H9 (cell line): ENCODE measurements around the gene PGGHG. TPM values are rescaled to one million over a fixed set of nuclear protein-coding genes. Genes with fewer than 3 reads are reported as not detected.

ENCODE experiments used
- DNase-seq: peaks from one replicate; pipeline ENCODE4 v3.0.0-alpha.2; 2017
- H2AFZ ChIP-seq: one replicate; pipeline ENCODE4 v1.6.1; 2013; ENCODE audit warnings: mild to moderate bottlenecking, low read length, control low read depth, moderate library complexity
- H2AK5ac ChIP-seq: 2 replicates; pipeline ENCODE4 v1.6.1; 2013; ENCODE audit warnings: low read length, control low read depth, mixed read lengths; ENCODE audit not compliant: insufficient read length
- H2BK120ac ChIP-seq: one replicate; pipeline ENCODE4 v1.6.1; 2013; ENCODE audit warnings: low read depth, mild to moderate bottlenecking, low read length, control low read depth, inconsistent platforms; ENCODE audit not compliant: poor library complexity, severe bottlenecking
- H2BK12ac ChIP-seq: 2 replicates; pipeline ENCODE4 v1.6.1; 2013; ENCODE audit warnings: low read length, control low read depth, mixed read lengths, low read depth; ENCODE audit not compliant: insufficient read length
- H2BK15ac ChIP-seq: 2 replicates; pipeline ENCODE4 v1.6.1; 2013; ENCODE audit warnings: low read depth, low read length, control low read depth
- H2BK20ac ChIP-seq: one replicate; pipeline ENCODE4 v1.6.1; 2013; ENCODE audit warnings: low read depth, mild to moderate bottlenecking, low read length, control low read depth, inconsistent platforms; ENCODE audit not compliant: poor library complexity, severe bottlenecking
- H2BK5ac ChIP-seq: 2 replicates; pipeline ENCODE4 v1.6.1; 2013; ENCODE audit warnings: low read length, control low read depth, mixed read lengths; ENCODE audit not compliant: insufficient read length
- H3K14ac ChIP-seq: 2 replicates; pipeline ENCODE4 v1.6.1; 2013; ENCODE audit warnings: low read length, control low read depth; ENCODE audit not compliant: insufficient read depth
- H3K18ac ChIP-seq: 2 replicates; pipeline ENCODE4 v1.6.1; 2013; ENCODE audit warnings: low read depth, mild to moderate bottlenecking, mixed read lengths, low read length, control low read depth; ENCODE audit not compliant: insufficient read length
- H3K23ac ChIP-seq: 2 replicates; pipeline ENCODE4 v1.6.1; 2013; ENCODE audit warnings: low read length, control low read depth, mixed read lengths, low read depth; ENCODE audit not compliant: insufficient read length
- H3K23me2 ChIP-seq: 2 replicates; pipeline ENCODE4 v1.6.1; 2013; ENCODE audit warnings: low read depth, mild to moderate bottlenecking, mixed read lengths, low read length, control low read depth; ENCODE audit not compliant: insufficient read length, poor library complexity, severe bottlenecking
- H3K27ac ChIP-seq: 2 replicates; pipeline ENCODE4 v1.5.1; 2013; ENCODE audit warnings: low read length, control low read depth, mixed read lengths, low read depth; ENCODE audit not compliant: insufficient read length
- H3K27me3 ChIP-seq: 2 replicates; pipeline ENCODE4 v1.6.1; 2013; ENCODE audit warnings: low read length, control low read depth, inconsistent platforms; ENCODE audit not compliant: insufficient read depth
- H3K4ac ChIP-seq: 2 replicates; pipeline ENCODE4 v1.6.1; 2013; ENCODE audit warnings: low read depth, mild to moderate bottlenecking, control low read depth, inconsistent platforms, low read length, moderate library complexity
- H3K4me1 ChIP-seq: 2 replicates; pipeline ENCODE4 v1.6.1; 2013; ENCODE audit warnings: low read length, control low read depth, inconsistent platforms; ENCODE audit not compliant: insufficient read depth
- H3K4me2 ChIP-seq: 2 replicates; pipeline ENCODE4 v1.6.1; 2013; ENCODE audit warnings: low read length, control low read depth, mixed read lengths; ENCODE audit not compliant: insufficient read length, insufficient read depth
- H3K56ac ChIP-seq: 2 replicates; pipeline ENCODE4 v1.6.1; 2013; ENCODE audit warnings: low read depth, mild to moderate bottlenecking, mixed read lengths, low read length, control low read depth; ENCODE audit not compliant: insufficient read length
- H3K79me1 ChIP-seq: 2 replicates; pipeline ENCODE4 v1.6.1; 2013; ENCODE audit warnings: low read depth, mild to moderate bottlenecking, moderate library complexity, low read length, control low read depth, inconsistent platforms; ENCODE audit not compliant: insufficient read depth, poor library complexity, severe bottlenecking
- H3K79me2 ChIP-seq: 2 replicates; pipeline ENCODE4 v1.6.1; 2013; ENCODE audit warnings: low read length, control low read depth, inconsistent platforms; ENCODE audit not compliant: insufficient read depth
- H3K9ac ChIP-seq: 2 replicates; pipeline ENCODE4 v1.6.1; 2013; ENCODE audit warnings: low read length, control low read depth, mixed read lengths; ENCODE audit not compliant: insufficient read length; ENCODE audit errors: extremely low read depth
- H3K9me3 ChIP-seq: one replicate; pipeline ENCODE4 v1.6.1; 2013; ENCODE audit warnings: low read depth, low read length, inconsistent platforms; ENCODE audit not compliant: control insufficient read depth
- H3T11ph ChIP-seq: one replicate; pipeline ENCODE4 v1.6.1; 2013; ENCODE audit warnings: mild to moderate bottlenecking, low read length, control low read depth, inconsistent platforms
- H4K20me1 ChIP-seq: one replicate; pipeline ENCODE4 v1.6.1; 2013; ENCODE audit not compliant: control insufficient read depth, insufficient read length, insufficient read depth
- H4K5ac ChIP-seq: 2 replicates; pipeline ENCODE4 v1.6.1; 2013; ENCODE audit warnings: low read depth, mild to moderate bottlenecking, mixed read lengths, low read length, control low read depth; ENCODE audit not compliant: insufficient read length
- H4K8ac ChIP-seq: replicated peaks from 2 replicates; pipeline ENCODE4 v1.6.1; 2013; ENCODE audit warnings: low read length, control low read depth, mixed read lengths, low read depth; ENCODE audit not compliant: insufficient read length
- H4K91ac ChIP-seq: 2 replicates; pipeline ENCODE4 v1.6.1; 2013; ENCODE audit warnings: low read depth, mild to moderate bottlenecking, moderate library complexity, mixed read lengths, low read length, control low read depth; ENCODE audit not compliant: insufficient read length
- H3K27ac Mint-ChIP-seq, 3 experiments: 2 replicates in 2 of 3; 3 replicates in 1 of 3; pipeline ENCODE4 v1.8.0; 2020 to 2021; ENCODE audit warnings: mixed read lengths in 3 of 3, mild to moderate bottlenecking in 1 of 3, moderate library complexity in 1 of 3
- H3K27me3 Mint-ChIP-seq: 2 replicates; pipeline ENCODE4 v1.8.0; 2021; ENCODE audit warnings: low read depth, mild to moderate bottlenecking, moderate library complexity, mixed read lengths
- H3K36me3 Mint-ChIP-seq, 3 experiments: 2 replicates in 2 of 3; 3 replicates in 1 of 3; pipeline ENCODE4 v1.8.0; 2020 to 2021; ENCODE audit warnings: low read depth in 3 of 3, mixed read lengths in 3 of 3; ENCODE audit not compliant: insufficient read depth in 1 of 3
- H3K4me1 Mint-ChIP-seq, 2 experiments: 2 replicates each; pipeline ENCODE4 v1.8.0; 2020; ENCODE audit warnings: mixed read lengths in 2 of 2
- H3K4me3 Mint-ChIP-seq, 2 experiments: 2 replicates in 1 of 2; 3 replicates in 1 of 2; pipeline ENCODE4 v1.8.0; 2020 to 2021; ENCODE audit warnings: mild to moderate bottlenecking in 2 of 2, mixed read lengths in 2 of 2, moderate library complexity in 1 of 2
- H3K9me3 Mint-ChIP-seq, 2 experiments: 2 replicates in 1 of 2; 3 replicates in 1 of 2; pipeline ENCODE4 v1.8.0; 2020; ENCODE audit warnings: mild to moderate bottlenecking in 2 of 2, mixed read lengths in 2 of 2, moderate library complexity in 1 of 2
- CTCF ChIP-seq: fragments of 200-600 bp; sonication (generic); conservative IDR thresholded peaks from 3 replicates; pipeline ENCODE4 v1.8.0; 2021; ENCODE audit warnings: antibody characterized with exemption, mild to moderate bottlenecking
- WGBS: extraction: QIAGEN DNeasy Blood & Tissue Kit; methylation state at CpG from one replicate; pipeline ENCODE4 v1.1.7; 2013; ENCODE audit warnings: missing lambda C conversion rate, low lambda C conversion rate, mixed read lengths; ENCODE audit not compliant: insufficient read length; ENCODE audit errors: extremely low coverage; 5-methylcytosine and 5-hydroxymethylcytosine counted together
- total RNA-seq: library from RNA; stranded (reverse); gene quantifications from 2 replicates; pipeline ENCODE4 v1.2.1, GENCODE V29; 2021

Gene PGGHG
- total RNA-seq, 1 experiment from 2014 or later, result 58.3 TPM

- Histone ChIP-seq H3K9ac (no peak overlapping the region), H4K91ac (no peak overlapping the region), H3K56ac (peak overlapping the region; percentile 9), H2AK5ac (no peak overlapping the region), H3K9me3 (no peaks in the 10 kb centered on the region), H4K5ac (no peak overlapping the region), H3K4ac (no peak overlapping the region), H2AFZ (no peak overlapping the region), H3K27ac (peak overlapping the region; percentile 86), H3K79me2 (no peaks in the 10 kb centered on the region), H3K27me3 (no peaks in the 10 kb centered on the region), H3K14ac (no peak overlapping the region), H3K23me2 (peaks cover 2% of the 10 kb centered on the region), H3K23ac (no peak overlapping the region), H2BK5ac (no peak overlapping the region), H3K18ac (peak overlapping the region; percentile 6), H2BK15ac (no peak overlapping the region), H3T11ph (no peak overlapping the region), H2BK12ac (peak overlapping the region; percentile 7), H4K8ac (no peak overlapping the region), H3K4me1 (peaks cover 15% of the 10 kb centered on the region; the same call in 1 of the 2 replicates), H3K79me1 (no peaks in the 10 kb centered on the region), H4K20me1 (no peaks in the 10 kb centered on the region), H3K4me2 (peak overlapping the region; percentile 40), H2BK120ac (no peak overlapping the region), H2BK20ac (no peak overlapping the region)
- no peak for DNase-seq
- TF ChIP-seq CTCF, result no peak; the same call in 2 of the 3 replicates
- no CpG with 5 or more reads among the region's 10 CpGs for WGBS
- H3K36me3 Mint-ChIP-seq, result peaks cover 0 to 10% (median 9%) of the 10 kb centered on the region in 3 experiments; a peak in 6 of 7 replicates
- peaks cover 59 to 71% of the 10 kb centered on the region in 2 experiments for H3K4me1 Mint-ChIP-seq
- peaks cover 2 to 10% of the 10 kb centered on the region in 2 experiments; a peak in 3 of 5 replicates for H3K9me3 Mint-ChIP-seq
- H3K27ac Mint-ChIP-seq, result peak overlapping the region; percentile 90 to 96 (median 91)
- H3K27me3 Mint-ChIP-seq, result no peaks in the 10 kb centered on the region
- peak overlapping the region in 1 of 2 experiments; percentile 60; a peak in 3 of 5 replicates for H3K4me3 Mint-ChIP-seq
Measured at GRCh38 chr11:305844-306211, 16.9 kb downstream of the PGGHG start.
